PFSK-1 (cell line): ENCODE results near the gene HSPB1.

Source experiments
- FOXP2 ChIP-seq: optimal IDR thresholded peaks from 2 replicates; pipeline ENCODE3; 2011; ENCODE audit warnings: borderline replicate concordance, control low read depth, inconsistent platforms; ENCODE audit not compliant: insufficient read depth; ENCODE audit errors: extremely low read length, extremely low read depth
- POLR2AphosphoS5 ChIP-seq: IDR thresholded peaks from 2 replicates; pipeline ENCODE4 v1.6.1; 2012; ENCODE audit warnings: low read depth, mild to moderate bottlenecking, control low read depth, low read length, moderate library complexity
- REST ChIP-seq, 2 experiments: IDR thresholded peaks; 2 replicates each; pipeline versions ENCODE4 v1.6.1 to v1.8.0; 2011 to 2012; ENCODE audit warnings: low read depth in 2 of 2, low read length in 2 of 2, control low read depth in 1 of 2, inconsistent platforms in 1 of 2, mild to moderate bottlenecking in 1 of 2, moderate library complexity in 1 of 2; ENCODE audit not compliant: insufficient read depth in 1 of 2
- SIN3A ChIP-seq: IDR thresholded peaks from 2 replicates; pipeline ENCODE4 v1.6.1; 2012; ENCODE audit warnings: mild to moderate bottlenecking, low read length, moderate library complexity, borderline replicate concordance; ENCODE audit not compliant: insufficient read depth
- TAF1 ChIP-seq: IDR thresholded peaks from 2 replicates; pipeline ENCODE4 v1.6.1; 2012; ENCODE audit warnings: low read length, control low read depth, borderline replicate concordance; ENCODE audit not compliant: insufficient read depth

The HSPB1 gene

DNA sequence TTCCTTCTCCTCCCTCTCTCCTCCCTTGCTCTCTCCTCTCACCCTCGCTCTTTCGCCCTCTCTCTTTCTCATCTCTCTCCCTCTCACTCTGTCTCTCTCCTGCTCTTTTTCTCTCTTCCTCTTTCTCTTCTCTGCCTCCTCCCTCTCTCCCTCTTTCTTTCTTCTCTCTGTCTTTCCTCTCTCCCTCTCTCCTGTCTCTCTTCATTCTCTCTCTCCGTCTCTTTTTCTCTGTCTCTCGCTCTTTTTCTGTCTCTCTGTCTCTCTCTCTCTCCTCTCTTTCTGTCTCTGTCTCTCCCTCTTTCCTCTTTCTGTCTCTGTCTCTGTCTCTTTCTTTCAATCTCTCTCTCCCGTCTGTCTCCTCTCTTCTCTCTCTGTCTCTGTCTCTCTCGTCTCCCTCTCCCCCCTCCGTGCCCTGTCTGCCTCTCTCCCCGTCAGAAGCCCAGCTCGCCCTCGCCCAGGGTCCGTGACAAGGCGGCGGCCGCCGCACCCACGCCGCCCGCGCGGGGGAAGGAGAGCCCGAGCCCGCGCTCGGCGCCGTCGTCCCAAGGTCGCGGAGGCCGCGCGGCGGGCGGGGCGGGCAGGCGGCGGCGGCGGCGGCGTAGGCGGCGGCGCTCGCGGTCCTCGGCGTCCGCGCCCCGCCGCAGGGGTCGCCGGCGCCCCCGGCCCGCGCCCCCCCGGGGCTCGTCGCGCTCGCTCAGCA lies 21.3 kb upstream of the HSPB1 start:
- TF ChIP-seq TAF1 (no peak), SIN3A (no peak), FOXP2 (no peak), REST (IDR thresholded peaks at IDR 0.05; ENCODE audit: insufficient read depth in 1 of 2, low read depth in 2 of 2, low read length in 2 of 2) (no peak), POLR2AphosphoS5 (no peak)

DNA sequence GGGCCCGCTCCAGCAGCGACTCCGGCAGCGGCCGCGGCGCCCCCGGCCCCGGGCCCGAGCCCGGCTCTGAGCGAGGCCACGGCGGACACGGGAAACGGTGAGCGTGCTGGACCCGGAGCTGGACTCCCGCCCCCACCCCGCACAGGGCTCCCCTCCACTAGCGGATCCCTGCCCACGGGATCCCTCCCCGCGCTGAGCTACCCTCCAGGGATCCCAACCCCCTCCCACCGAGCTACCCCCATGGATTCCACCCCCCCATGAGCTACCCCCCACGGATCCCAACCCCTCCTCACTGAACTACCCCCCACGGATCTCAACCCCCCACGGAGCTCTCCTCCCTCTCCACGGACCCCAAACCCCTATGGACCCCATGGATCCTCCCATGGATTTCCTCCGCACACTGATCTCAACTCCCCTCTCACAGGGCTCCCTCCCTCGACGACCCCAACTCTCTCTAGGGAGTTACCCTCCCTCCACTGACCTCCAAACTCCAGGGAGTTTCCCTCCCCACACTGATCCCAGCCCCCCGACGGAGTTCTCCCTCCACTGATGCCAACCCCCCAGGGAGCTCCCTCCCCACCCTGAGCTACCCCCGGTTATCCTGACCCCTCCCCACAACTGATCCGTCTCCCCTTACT lies 20.6 kb upstream of the HSPB1 start:
- TF ChIP-seq FOXP2, result no peak
- no peak for TF ChIP-seq SIN3A
- no peak for TF ChIP-seq POLR2AphosphoS5
- TF ChIP-seq TAF1, result no peak
- TF ChIP-seq REST (IDR thresholded peaks at IDR 0.05; ENCODE audit: insufficient read depth in 1 of 2, low read depth in 2 of 2, low read length in 2 of 2), result no peak

- TF ChIP-seq TAF1, result no peak
- no peak for TF ChIP-seq REST (IDR thresholded peaks at IDR 0.05; ENCODE audit: insufficient read depth in 1 of 2, low read depth in 2 of 2, low read length in 2 of 2)
- no peak for TF ChIP-seq SIN3A
- no peak for TF ChIP-seq POLR2AphosphoS5
- TF ChIP-seq FOXP2, result no peak
These were observed 19.9 kb upstream of the HSPB1 start for GRCh38 chr7:76282344-76283253.

DNA sequence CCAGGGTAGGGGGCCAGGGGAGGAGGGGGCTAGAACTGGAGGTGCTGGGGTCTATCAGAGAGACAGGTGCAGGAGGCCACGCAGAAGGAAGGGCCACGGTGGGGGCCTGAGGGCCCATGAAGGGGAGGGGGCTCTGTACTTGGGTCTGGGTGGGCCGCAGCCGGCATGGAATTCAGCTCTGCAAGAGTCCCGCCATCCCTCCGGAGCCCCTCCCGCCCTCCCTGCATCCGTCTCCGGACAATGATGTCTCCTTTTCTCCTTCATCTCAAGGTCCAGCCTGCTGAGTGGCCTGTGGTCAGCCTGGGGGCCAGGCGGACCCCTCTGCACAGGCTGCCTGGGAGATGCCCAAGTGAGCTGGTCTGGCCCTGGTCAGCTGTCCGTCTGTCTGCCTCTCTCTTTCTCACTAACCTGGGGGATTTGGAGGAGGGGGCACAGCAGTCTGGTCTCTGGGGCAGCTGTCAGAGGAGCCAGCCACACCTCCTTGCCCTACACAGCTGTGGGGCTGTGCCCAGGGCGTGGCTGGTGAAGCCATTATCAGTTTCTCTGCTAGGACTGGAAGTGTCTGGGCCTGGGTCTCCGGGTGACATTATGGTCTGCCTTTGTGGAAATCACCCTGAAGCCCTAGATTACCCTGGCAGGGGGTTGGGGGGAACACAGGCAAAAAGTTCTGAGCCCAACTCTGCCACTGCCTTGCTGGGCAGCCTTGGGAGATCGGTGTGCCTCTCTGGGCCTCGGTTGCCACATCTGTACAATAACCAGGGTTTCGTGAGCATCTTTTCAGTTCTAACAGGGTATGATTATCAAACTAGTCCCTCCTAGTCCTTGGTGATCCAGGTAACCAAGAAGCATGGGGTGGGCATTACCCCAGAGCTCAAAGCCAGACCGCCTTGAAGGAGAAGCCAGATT lies 19.0 kb upstream of the HSPB1 start:
- TF ChIP-seq FOXP2 (no peak), REST (IDR thresholded peaks at IDR 0.05; ENCODE audit: insufficient read depth in 1 of 2, low read depth in 2 of 2, low read length in 2 of 2) (no peak), SIN3A (no peak), TAF1 (no peak), POLR2AphosphoS5 (no peak)
